COLO668 (cell line): ENCODE results near the gene PRKCSH.
"Not testable (repeated sequence)": the region's sequence is repeated elsewhere in the genome, so short reads cannot be mapped to it uniquely, and the experiment has no call there.

Experiments used
- DNase-seq: peaks from one replicate; lab custom pipeline; 2025; ENCODE audit not compliant: unreplicated experiment; lab: John Stamatoyannopoulos, UW

The PRKCSH gene, protein sequence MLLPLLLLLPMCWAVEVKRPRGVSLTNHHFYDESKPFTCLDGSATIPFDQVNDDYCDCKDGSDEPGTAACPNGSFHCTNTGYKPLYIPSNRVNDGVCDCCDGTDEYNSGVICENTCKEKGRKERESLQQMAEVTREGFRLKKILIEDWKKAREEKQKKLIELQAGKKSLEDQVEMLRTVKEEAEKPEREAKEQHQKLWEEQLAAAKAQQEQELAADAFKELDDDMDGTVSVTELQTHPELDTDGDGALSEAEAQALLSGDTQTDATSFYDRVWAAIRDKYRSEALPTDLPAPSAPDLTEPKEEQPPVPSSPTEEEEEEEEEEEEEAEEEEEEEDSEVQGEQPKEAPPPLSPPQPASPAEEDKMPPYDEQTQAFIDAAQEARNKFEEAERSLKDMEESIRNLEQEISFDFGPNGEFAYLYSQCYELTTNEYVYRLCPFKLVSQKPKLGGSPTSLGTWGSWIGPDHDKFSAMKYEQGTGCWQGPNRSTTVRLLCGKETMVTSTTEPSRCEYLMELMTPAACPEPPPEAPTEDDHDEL

GRCh38 chr19:11435057-11435832, at the start of gene PRKCSH, which contains the start of gene ODAD3:
Gene PRKCSH, plus strand, starts transcription at chr19:11435635. Its CDS starts 483 bp downstream, at chr19:11436118.
Gene ODAD3, minus strand, starts transcription at chr19:11435121. Its CDS starts 105 bp downstream, at chr19:11435016.
- DNase-seq: peak; percentile 98

- DNase-seq: no peak
These were observed 48.0 kb upstream of the PRKCSH start for GRCh38 chr19:11387162-11388034.

DNA sequence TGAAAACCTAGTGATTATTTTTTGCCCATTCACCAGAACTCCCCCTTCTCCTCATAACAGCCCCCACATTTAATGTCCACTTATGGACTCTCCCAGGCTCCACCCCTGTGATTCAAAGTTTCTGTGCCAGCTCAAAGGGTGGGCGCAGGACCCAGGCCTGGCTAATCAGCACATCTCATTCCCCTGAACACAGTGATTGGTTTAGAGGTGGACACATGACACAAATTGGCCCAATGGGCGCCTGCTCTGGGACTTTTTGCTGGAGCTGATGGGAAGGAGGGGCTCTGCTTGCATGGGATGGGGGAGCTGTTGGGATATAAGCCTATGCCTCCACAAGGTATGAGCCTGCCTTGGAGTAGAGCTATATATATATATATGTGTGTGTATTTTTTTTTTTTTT, 45.1 kb upstream of the PRKCSH start:
- DNase-seq: no peak

GRCh38 chr19:11390933-11391680, 44.3 kb upstream of the PRKCSH start:
- no peak for DNase-seq

- DNase-seq: no peak
These were observed 38.3 kb upstream of the PRKCSH start for GRCh38 chr19:11397089-11397610.

DNA sequence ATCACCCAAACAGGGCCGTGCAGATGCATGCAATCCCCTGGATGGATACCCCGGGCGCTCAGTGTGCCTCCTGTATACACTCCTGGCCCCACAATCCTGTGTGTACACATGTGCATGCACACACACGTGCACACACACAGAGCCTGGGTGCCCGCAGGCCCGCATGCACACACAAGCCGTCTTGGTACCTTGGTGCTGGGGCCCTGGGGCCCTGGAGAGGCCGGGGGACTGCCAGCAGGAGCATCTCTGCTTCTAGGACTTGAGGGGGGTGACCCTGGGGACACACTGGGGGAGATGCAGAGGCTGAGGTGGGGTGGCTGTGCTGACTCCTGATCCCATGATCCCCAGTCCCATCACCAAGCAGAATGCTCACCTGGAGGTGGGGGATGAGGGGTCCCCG, 35.8 kb upstream of the PRKCSH start:
- no peak for DNase-seq

DNA sequence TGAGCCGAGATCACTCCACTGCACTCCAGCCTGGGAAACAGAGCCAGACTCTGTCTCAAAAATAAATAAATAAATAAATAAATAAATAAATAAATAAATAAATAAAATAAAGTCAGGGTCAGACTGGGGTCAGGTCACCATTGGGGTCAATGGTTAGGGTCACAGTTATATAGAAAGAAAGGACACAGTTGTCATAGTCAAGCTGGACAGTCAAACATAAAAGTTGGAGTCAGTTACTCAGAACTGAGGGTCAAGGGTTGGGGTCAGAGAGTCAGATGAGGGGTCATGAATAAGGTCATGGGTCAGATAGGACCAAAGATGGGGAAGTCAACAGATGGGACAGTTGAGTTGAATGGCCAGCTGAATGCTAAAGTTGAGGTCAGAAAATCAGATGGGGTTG, 34.6 kb upstream of the PRKCSH start:
- DNase-seq: no peak

- DNase-seq: no peak
These were observed 33.5 kb upstream of the PRKCSH start for GRCh38 chr19:11401808-11402543.

DNA sequence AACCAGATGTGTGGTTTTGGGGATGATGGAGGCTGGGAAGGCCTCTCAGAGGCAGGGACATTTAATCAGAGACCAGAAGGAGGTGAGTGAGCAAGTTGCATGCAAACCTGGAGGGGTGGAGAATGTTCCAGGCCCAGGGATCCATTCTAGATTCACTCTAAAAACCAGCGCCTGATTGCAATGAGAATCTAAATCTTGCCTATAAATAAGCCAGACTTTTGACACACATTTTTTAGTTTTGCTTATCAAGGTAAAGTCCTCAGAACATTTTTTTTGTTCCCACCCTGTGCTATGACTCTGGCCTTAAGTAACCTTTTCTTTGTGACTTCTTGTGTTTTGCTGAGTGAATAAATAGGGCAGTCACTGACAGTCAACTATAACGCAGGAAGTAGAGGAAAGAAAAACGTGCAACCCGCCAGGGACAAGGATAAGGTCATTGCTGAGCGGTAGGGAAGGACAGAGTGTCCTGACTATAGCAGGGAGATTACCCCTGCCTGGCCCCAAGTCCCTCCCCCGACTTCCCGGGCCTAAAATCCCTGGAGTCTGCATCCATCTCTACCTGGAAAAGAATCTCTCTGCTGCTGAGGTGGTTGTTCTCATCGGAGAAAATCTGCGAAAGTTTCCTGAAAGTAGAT, 30.7 kb upstream of the PRKCSH start:
- DNase-seq: no peak

- DNase-seq: no peak
These were observed 29.4 kb upstream of the PRKCSH start for GRCh38 chr19:11405846-11406643.

DNA sequence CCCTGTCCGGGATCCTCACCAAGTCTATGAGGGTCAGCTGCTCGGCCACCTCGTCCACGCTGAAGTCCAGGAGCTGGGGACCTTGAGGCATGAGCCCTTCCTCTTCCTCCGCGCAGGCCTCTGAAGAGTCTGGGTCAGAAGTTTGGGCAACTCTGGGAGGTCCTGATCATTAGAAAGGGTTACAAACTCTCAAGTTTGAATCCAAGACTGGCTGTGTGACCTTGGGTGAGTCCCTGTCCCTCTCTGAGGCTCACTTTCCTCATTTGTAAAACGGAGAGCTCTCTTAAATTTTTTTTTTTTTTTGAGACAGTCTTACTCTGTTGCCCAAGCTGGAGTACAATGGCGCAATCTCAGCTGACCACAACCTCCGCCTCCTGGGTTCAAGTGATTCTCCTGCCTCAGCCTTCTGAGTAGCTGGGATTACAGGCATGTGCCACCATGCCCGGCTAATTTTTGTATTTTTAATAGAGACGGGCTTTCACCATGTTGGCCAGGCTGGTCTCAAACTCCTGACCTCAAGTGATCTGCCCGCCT, 28.7 kb upstream of the PRKCSH start:
- not testable (repeated sequence) for DNase-seq

DNA sequence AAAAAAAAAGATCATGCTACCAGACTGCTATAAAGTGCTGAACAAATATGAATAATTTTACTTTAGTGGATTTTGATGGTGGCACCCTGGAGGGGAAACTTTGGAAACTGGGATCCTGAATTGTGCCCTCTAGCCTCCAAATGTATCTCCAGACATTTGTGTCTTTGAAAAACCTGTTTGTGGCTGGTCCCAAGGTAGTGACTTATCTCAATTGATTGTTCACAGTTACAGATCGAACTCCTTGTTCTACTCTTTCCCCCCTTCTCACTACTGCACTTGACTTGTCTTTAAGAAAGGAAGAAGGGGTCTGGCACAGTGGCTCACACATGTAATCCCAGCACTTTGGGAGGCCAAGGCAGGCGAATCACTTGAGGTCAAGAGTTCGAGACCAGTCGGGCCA, 26.8 kb upstream of the PRKCSH start:
- no peak for DNase-seq

- no peak for DNase-seq
These were observed 24.8 kb upstream of the PRKCSH start for GRCh38 chr19:11410682-11411081.

- DNase-seq: peak; percentile 21
These were observed 20.9 kb upstream of the PRKCSH start for GRCh38 chr19:11414544-11414943.

GRCh38 chr19:11416346-11417052, 18.9 kb upstream of the PRKCSH start:
- no peak for DNase-seq

DNA sequence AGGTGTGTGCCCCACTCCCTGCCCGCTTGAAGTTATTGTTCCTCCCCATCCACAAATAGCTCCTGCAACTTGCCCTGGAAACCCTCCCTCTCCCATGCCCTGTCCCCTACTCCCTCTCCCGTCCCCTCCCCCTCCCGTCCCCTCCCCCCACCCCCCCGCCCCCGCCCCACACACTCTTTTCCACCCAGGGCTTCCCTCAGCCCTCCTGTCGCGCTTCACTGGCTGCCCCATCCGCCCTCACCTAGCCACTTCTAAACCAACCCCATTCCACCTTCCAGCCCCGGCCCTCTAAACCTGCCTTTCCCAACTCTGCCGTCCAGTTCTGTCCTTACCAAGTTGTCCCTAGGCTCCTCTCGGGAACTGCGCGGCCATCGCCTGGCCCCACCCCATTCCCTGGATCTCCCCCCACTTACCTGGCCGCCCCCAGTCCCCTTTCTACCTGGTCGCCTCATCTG, 17.3 kb upstream of the PRKCSH start:
- peak; percentile 76 for DNase-seq
